HCT116 (cell line): ENCODE measurements around the gene STXBP5. TPM values are rescaled to one million over a fixed set of nuclear protein-coding genes. Genes with fewer than 3 reads are reported as not detected.
A peak's percentile ranks its signal among the peaks of the same experiment; 100 is the strongest.

Experiments used
- ATAC-seq: fragments of 200-7000 bp; cut with Tn5 transposase; 2 replicates; pipeline ENCODE4 v1.9.1; 2020; ENCODE audit warnings: mild to moderate bottlenecking, moderate library complexity
- BruUV-seq: library from RNA; stranded (reverse); fragments of 400-500 nt; replicated peaks from 2 replicates; lab custom pipeline; 2021; lab: Mats Ljungman, UMichigan
- CTCF ChIA-PET: fragments of 300-600 bp; sonication (Branson Sonifier 250); formaldehyde crosslinking; loops from one replicate; lab custom pipeline; 2021; ENCODE audit warnings: antibody characterized with exemption; lab: Charles Lee
- POLR2A ChIA-PET: fragments of 300-600, 350-600 bp; sonication (Branson Sonifier 250); formaldehyde crosslinking; loops from one replicate; lab custom pipeline; 2021; ENCODE audit warnings: antibody characterized with exemption; lab: Charles Lee
- RAD21 ChIA-PET, 2 experiments: fragments of 300-600 bp; sonication (Branson Sonifier 250); formaldehyde crosslinking; loops; one replicate each; lab custom pipeline; 2023; ENCODE audit warnings: low total read pairs in 2 of 2; ENCODE audit not compliant: uncharacterized antibody in 2 of 2, unreplicated experiment in 2 of 2, low non-redundant PET in 1 of 2; lab: Charles Lee
- DNase-seq: peaks from one replicate; pipeline ENCODE4 v3.0.0-alpha.2; 2010; ENCODE audit warnings: low read depth, low spot score
- H2AFZ ChIP-seq: fragments of 200-600 bp; shearing (Covaris generic), sonication (generic); 2 replicates; pipeline ENCODE4 v1.6.1; 2017; ENCODE audit warnings: low read depth, mixed run types, mixed read lengths, antibody characterized with exemption, low read length; ENCODE audit not compliant: poor library complexity, severe bottlenecking
- H3K27ac ChIP-seq: 2 replicates; pipeline ENCODE4 v1.5.1; 2012; ENCODE audit warnings: low read depth, low read length
- H3K27me3 ChIP-seq: fragments of 200-600 bp; sonication (generic); 2 replicates; pipeline ENCODE4 v1.6.1; 2016; ENCODE audit warnings: mixed run types, low read length, mixed read lengths; ENCODE audit not compliant: insufficient read depth
- H3K36me3 ChIP-seq, 2 experiments: fragments of 200-500 bp in 1 of 2; fragments of 200-600 bp in 1 of 2; sonication (Bioruptor generic) in 1 of 2; sonication (generic) in 1 of 2; 2 replicates each; pipeline versions ENCODE4 v1.5.1 to v1.6.1; 2014 to 2016; ENCODE audit warnings: low read length in 2 of 2, inconsistent platforms in 1 of 2, mixed read lengths in 1 of 2, mixed run types in 1 of 2; ENCODE audit not compliant: insufficient read depth in 2 of 2, control insufficient read depth in 1 of 2
- H3K4me1 ChIP-seq, 2 experiments: fragments of 200-600 bp in 1 of 2; sonication (generic) in 1 of 2; 2 replicates each; pipeline versions ENCODE4 v1.5.1 to v1.6.1; 2012 to 2017; ENCODE audit warnings: low read length in 2 of 2, inconsistent platforms in 1 of 2, mild to moderate bottlenecking in 1 of 2, mixed read lengths in 1 of 2, mixed run types in 1 of 2, moderate library complexity in 1 of 2; ENCODE audit not compliant: insufficient read depth in 2 of 2, control insufficient read depth in 1 of 2
- H3K4me2 ChIP-seq: fragments of 200-600 bp; sonication (generic); 2 replicates; pipeline ENCODE4 v1.6.1; 2017; ENCODE audit warnings: mixed run types, low read length, mixed read lengths
- H3K4me3 ChIP-seq, 2 experiments: fragments of 200-600 bp in 1 of 2; sonication (generic) in 1 of 2; replicated peaks in 1 of 2; 2 replicates each; pipeline ENCODE4 v1.5.1; 2011 to 2016; ENCODE audit warnings: low read length in 2 of 2, control low read depth in 1 of 2, low read depth in 1 of 2, mild to moderate bottlenecking in 1 of 2, mixed read lengths in 1 of 2, mixed run types in 1 of 2
- H3K79me2 ChIP-seq: fragments of 200-600 bp; sonication (generic); 2 replicates; pipeline ENCODE4 v1.6.1; 2017; ENCODE audit warnings: mild to moderate bottlenecking, mixed run types, low read length, moderate library complexity, mixed read lengths; ENCODE audit not compliant: insufficient read depth
- H3K9ac ChIP-seq: fragments of 200-600 bp; sonication (generic); 2 replicates; pipeline ENCODE4 v1.6.1; 2016; ENCODE audit warnings: low read length, mixed read lengths
- H3K9me2 ChIP-seq: fragments of 200-600 bp; sonication (generic), shearing (Covaris generic); 2 replicates; pipeline ENCODE4 v1.6.1; 2017; ENCODE audit warnings: mixed run types, mild to moderate bottlenecking, moderate library complexity; ENCODE audit not compliant: insufficient read depth
- H3K9me3 ChIP-seq, 2 experiments: fragments of 200-500 bp in 1 of 2; fragments of 200-600 bp in 1 of 2; sonication (Bioruptor generic) in 1 of 2; sonication (generic) in 1 of 2; 2 replicates each; pipeline ENCODE4 v1.6.1; 2014 to 2017; ENCODE audit warnings: low read length in 2 of 2, mixed read lengths in 2 of 2, inconsistent platforms in 1 of 2, low read depth in 1 of 2, mild to moderate bottlenecking in 1 of 2, mixed run types in 1 of 2, moderate library complexity in 1 of 2; ENCODE audit not compliant: control insufficient read depth in 1 of 2, insufficient read depth in 1 of 2
- H4K20me1 ChIP-seq: fragments of 200-600 bp; sonication (generic), shearing (Covaris generic); 2 replicates; pipeline ENCODE4 v1.6.1; 2017; ENCODE audit warnings: mixed run types, mild to moderate bottlenecking, moderate library complexity; ENCODE audit not compliant: insufficient read depth
- CEBPB ChIP-seq: IDR thresholded peaks from 2 replicates; pipeline ENCODE4 v1.6.1; 2012; ENCODE audit warnings: low read depth
- CTCF ChIP-seq, 3 experiments: fragments of 200-600 bp in 1 of 3; sonication (generic) in 1 of 3; IDR thresholded peaks in 2 of 3; conservative IDR thresholded peaks in 1 of 3; 2 replicates each; pipeline ENCODE4 v1.5.1; 2012 to 2017; ENCODE audit warnings: low read depth in 2 of 3, low read length in 2 of 3, antibody characterized with exemption in 1 of 3, borderline replicate concordance in 1 of 3, control low read depth in 1 of 3, mild to moderate bottlenecking in 1 of 3, mixed read lengths in 1 of 3, mixed run types in 1 of 3, moderate library complexity in 1 of 3; ENCODE audit not compliant: insufficient read depth in 1 of 3
- EZH2 ChIP-seq: fragments of 200-600 bp; sonication (generic); IDR thresholded peaks from 2 replicates; pipeline ENCODE4 v1.6.1; 2017; ENCODE audit warnings: antibody characterized with exemption, mixed run types
- EZH2phosphoT487 ChIP-seq: fragments of 200-600 bp; IDR thresholded peaks from 2 replicates; pipeline ENCODE4 v1.6.1; 2018; ENCODE audit warnings: antibody characterized with exemption, borderline replicate concordance
- FOSL1 ChIP-seq: IDR thresholded peaks from 2 replicates; pipeline ENCODE4 v1.6.1; 2012; ENCODE audit warnings: low read depth
- JUND ChIP-seq: IDR thresholded peaks from 2 replicates; pipeline ENCODE4 v1.6.1; 2012
- MAX ChIP-seq: IDR thresholded peaks from 2 replicates; pipeline ENCODE4 v1.6.1; 2012
- POLR2A ChIP-seq: IDR thresholded peaks from 2 replicates; pipeline ENCODE4 v1.7.0; 2011; ENCODE audit warnings: borderline replicate concordance; ENCODE audit not compliant: insufficient read depth, insufficient read length; ENCODE audit errors: extremely low read depth
- POLR2AphosphoS5 ChIP-seq: IDR thresholded peaks from 2 replicates; pipeline ENCODE4 v1.6.1; 2011; ENCODE audit warnings: mild to moderate bottlenecking, low read depth, low read length, moderate library complexity
- RAD21 ChIP-seq: IDR thresholded peaks from 2 replicates; pipeline ENCODE4 v1.6.1; 2012; ENCODE audit warnings: low read depth, mild to moderate bottlenecking
- REST ChIP-seq: IDR thresholded peaks from 2 replicates; pipeline ENCODE4 v1.6.1; 2012; ENCODE audit warnings: low read depth
- SIN3A ChIP-seq: IDR thresholded peaks from 2 replicates; pipeline ENCODE4 v1.6.1; 2012; ENCODE audit warnings: low read depth
- SP1 ChIP-seq: IDR thresholded peaks from 2 replicates; pipeline ENCODE4 v1.6.1; 2012; ENCODE audit warnings: low read depth
- SRF ChIP-seq: IDR thresholded peaks from 2 replicates; pipeline ENCODE4 v1.6.1; 2012; ENCODE audit warnings: low read depth
- TCF7L2 ChIP-seq: IDR thresholded peaks from 2 replicates; pipeline ENCODE4 v1.7.0; 2011; ENCODE audit warnings: borderline replicate concordance, inconsistent platforms; ENCODE audit not compliant: insufficient read depth, insufficient read length; ENCODE audit errors: extremely low read depth
- YY1 ChIP-seq: IDR thresholded peaks from 2 replicates; pipeline ENCODE4 v1.6.1; 2011; ENCODE audit warnings: low read length, low read depth, moderate library complexity, mild to moderate bottlenecking; ENCODE audit not compliant: insufficient replicate concordance; ENCODE audit errors: extremely low read depth
- ZNF274 ChIP-seq: fragments of 200-500 bp; sonication (Bioruptor generic); IDR thresholded peaks from 2 replicates; pipeline ENCODE4 v1.6.1; 2014; ENCODE audit warnings: mild to moderate bottlenecking, low read depth, low read length, inconsistent platforms
- intact Hi-C: fragments of 100-400 bp; cut with micrococcal nuclease; formaldehyde crosslinking; loops from 2 replicates; pipeline ENCODE4 v1.10.0; 2022
- total RNA-seq: library from RNA; stranded (reverse); gene quantifications from one replicate; pipeline ENCODE4 v1.2.1, GENCODE V29; 2021; ENCODE audit not compliant: unreplicated experiment

STXBP5 gene
- total RNA-seq, 1 experiment from 2014 or later = 12.6 TPM

GRCh38 chr6:147204843-147205311 is 660 bp downstream of the STXBP5 start:
- no peaks in the 10 kb centered on the region for H3K27me3 ChIP-seq
- no peak overlapping the region for H3K27ac ChIP-seq
- POLR2A ChIA-PET = no interaction called here
- peaks cover 3 to 12% of the 10 kb centered on the region in 2 experiments; a peak in 3 of 4 replicates for H3K4me1 ChIP-seq
- no peak for TF ChIP-seq SIN3A
- no peak for TF ChIP-seq TCF7L2
- no peak for TF ChIP-seq POLR2A
- no peak for TF ChIP-seq SP1
- TF ChIP-seq SRF = no peak
- no peak for TF ChIP-seq RAD21
- no peak for TF ChIP-seq ZNF274
- no peak for TF ChIP-seq CEBPB
- TF ChIP-seq MAX = no peak
- TF ChIP-seq POLR2AphosphoS5 = no peak
- no peak for TF ChIP-seq FOSL1
- TF ChIP-seq REST = no peak
- no peak for TF ChIP-seq JUND
- no peak for TF ChIP-seq EZH2
- no peak for TF ChIP-seq CTCF (IDR thresholded peaks at IDR 0.05 in 2 of 3, conservative IDR thresholded peaks at IDR 0.05 in 1 of 3; ENCODE audit: borderline replicate concordance in 1 of 3, insufficient read depth in 1 of 3, low read depth in 2 of 3, low read length in 2 of 3)
- no peak for TF ChIP-seq EZH2phosphoT487
- TF ChIP-seq YY1 = no peak
- H4K20me1 ChIP-seq = no peaks in the 10 kb centered on the region
- H2AFZ ChIP-seq = no peak overlapping the region
- H3K9me3 ChIP-seq = no peaks in the 10 kb centered on the region
- peaks cover 31% of the 10 kb centered on the region for H3K79me2 ChIP-seq
- RAD21 ChIA-PET = no interaction called here
- no peaks in the 10 kb centered on the region for H3K9me2 ChIP-seq
- CTCF ChIA-PET = no interaction called here
- DNase-seq (no peak), ATAC-seq (no peak)
- H3K4me3 ChIP-seq = peak overlapping the region; percentile 67 to 73
- no TSS peak for BruUV-seq
- H3K36me3 ChIP-seq = no peaks in the 10 kb centered on the region
- H3K9ac ChIP-seq = peak overlapping the region; percentile 74
- intact Hi-C loops = no loop called here
- H3K4me2 ChIP-seq = peak overlapping the region; percentile 92
